ENCODE measurements around the gene CTRB2.

Gene CTRB2

DNA sequence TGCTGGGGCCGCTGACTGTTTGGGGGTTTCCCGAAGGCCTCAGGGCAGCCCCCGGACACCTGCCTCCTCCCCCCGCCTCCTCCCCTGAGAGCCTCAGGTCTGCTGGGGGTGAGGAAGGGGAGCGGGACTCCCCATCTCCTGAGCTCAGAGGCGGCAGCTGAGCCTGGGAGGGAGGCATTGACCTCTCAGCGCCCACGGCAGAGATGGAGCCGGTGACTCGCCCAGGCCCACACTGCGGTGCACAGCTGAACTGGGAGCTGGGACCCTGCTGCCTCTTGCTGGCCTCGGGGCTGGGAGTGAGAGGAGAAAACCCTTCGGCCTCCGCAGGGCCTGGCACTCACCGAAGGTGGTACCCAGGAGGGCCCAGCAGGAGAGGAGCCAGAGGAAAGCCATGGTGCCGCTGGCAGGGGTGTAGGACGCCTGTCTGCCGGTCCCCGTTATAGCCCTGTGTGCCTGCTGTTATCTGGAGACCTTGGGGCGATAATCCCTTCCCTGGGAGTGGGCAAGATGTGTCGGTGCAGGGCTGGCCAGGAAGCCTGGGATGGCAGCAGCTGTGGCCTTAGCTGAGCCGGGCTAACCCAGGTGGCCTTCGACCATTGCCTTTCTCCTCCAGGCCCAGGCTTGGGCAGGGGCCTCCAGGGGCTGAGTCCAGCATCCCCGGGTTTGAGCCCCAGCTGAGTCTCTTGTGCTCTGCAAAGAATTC lies at the start of gene CTRB2:
CTRB2 (minus strand) TSS at position 413 of the 703 bp plus-strand sequence; CDS start at position 393, 20 bp downstream.
- DNase-seq (ENCODE audit: low read depth): no peak
- TF ChIP-seq, protein P1, sequence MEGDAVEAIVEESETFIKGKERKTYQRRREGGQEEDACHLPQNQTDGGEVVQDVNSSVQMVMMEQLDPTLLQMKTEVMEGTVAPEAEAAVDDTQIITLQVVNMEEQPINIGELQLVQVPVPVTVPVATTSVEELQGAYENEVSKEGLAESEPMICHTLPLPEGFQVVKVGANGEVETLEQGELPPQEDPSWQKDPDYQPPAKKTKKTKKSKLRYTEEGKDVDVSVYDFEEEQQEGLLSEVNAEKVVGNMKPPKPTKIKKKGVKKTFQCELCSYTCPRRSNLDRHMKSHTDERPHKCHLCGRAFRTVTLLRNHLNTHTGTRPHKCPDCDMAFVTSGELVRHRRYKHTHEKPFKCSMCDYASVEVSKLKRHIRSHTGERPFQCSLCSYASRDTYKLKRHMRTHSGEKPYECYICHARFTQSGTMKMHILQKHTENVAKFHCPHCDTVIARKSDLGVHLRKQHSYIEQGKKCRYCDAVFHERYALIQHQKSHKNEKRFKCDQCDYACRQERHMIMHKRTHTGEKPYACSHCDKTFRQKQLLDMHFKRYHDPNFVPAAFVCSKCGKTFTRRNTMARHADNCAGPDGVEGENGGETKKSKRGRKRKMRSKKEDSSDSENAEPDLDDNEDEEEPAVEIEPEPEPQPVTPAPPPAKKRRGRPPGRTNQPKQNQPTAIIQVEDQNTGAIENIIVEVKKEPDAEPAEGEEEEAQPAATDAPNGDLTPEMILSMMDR (conservative IDR thresholded peaks at IDR 0.05; ENCODE audit: low read length): no peak
- H3K4me3 ChIP-seq (ENCODE audit: low read length): no peak within 1 kb of the TSS

DNA sequence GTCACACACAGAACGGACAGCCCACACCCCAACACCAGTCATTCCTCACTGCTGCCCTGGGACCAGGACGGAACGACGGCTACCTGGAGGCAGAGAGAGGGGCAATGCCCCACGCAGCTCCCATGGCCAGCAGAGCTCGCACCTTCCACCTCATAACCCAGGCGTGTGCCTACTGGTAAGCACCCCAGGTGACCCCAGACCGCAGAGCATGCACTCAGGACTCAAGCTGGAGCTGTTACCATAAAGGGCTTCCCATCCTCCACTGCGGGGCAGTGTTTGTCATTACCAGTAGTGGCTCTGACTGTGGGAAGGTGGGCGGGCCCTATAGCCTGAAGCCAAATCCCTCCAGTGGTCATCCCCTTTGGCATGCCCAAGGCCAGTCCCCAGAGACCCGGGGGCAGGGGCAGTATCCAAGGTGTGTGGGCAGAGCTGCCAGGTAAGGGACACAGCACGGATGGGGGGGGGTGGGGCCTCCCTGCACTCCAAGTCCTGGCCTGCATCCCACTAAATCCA lies 49.2 kb upstream of the CTRB2 start:
- TF ChIP-seq, protein P1 (conservative IDR thresholded peaks at IDR 0.05; ENCODE audit: low read length): no peak; the same call in 1 of the 2 replicates
- no peak overlapping the region for H3K4me3 ChIP-seq (ENCODE audit: low read length)
- no peak for DNase-seq (ENCODE audit: low read depth)

DNA sequence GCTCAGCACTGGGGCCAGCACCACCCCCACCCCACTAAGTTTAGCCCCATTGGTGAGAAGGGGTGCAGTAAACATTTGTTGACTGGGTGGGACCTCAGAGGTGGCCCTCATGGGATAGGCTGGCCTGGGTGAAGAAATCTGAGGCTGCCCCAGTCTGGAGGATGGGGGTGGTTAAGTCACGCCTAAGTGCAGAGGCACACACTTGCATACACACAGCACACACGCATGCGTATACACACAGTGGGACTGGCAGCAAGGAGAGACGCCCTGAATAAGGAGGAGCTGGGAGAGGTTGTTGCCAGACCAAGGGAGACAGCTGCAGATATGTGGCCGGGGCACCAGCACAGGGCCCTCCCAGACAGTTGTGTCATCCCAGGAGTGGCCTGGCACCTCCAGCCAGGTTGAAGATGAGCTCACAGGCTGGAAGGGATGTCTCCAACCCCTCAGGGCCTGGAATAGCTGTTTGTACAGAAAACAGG lies 47.4 kb upstream of the CTRB2 start:
- TF ChIP-seq, protein P1 (conservative IDR thresholded peaks at IDR 0.05; ENCODE audit: low read length): no peak
- peak; percentile 98 for DNase-seq (ENCODE audit: low read depth)
- H3K4me3 ChIP-seq (ENCODE audit: low read length): no peak overlapping the region; the same call in 1 of the 2 replicates

DNA sequence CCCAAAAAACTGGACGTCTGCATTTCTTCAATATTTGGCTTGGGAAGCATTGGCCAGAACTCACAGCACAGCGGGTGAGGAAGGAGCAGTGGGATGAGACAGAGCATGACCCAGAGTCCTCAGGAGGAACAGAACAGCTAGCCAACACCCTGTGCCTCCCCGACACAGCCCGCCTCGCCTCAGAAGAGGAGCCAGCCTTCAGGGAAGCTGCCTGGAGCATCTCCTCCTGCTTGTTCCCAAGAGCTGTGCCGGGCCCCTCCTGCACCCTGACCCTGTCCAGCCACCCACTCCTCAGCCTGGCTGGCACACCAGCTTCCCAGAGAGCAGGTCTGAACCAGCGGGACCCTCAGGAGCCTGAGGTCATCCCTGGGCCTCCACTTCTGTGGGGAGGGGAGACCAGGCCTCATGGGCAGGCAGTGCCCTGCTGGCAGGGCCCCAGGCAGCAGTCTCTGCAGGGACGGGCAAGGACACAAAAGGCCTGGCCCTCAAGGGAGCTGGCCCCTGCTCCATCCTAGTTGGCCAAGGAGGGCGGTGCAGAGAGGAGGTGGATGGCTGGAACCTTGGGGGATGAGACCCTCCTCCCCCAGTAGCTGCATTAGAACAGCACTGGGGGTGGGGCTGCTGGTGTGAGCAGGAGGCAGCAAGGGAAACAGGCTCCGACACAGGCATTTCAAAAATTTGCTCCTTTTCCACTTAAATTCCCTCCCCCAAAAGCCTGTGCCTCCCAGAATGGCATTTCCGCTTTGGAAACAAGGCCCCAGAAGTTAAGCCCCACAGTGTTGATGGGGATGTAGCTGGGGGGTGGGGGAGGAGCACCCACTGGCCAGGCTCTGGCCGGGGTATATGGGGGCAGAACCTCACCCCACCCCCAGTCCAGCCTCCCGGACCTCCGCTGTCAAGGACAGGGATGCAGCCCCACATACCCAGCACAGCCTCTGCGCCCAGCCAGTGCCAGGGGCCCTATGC lies 46.3 kb upstream of the CTRB2 start:
- peak overlapping the region; percentile 50 for H3K4me3 ChIP-seq (ENCODE audit: low read length)
- TF ChIP-seq, protein P1 (conservative IDR thresholded peaks at IDR 0.05; ENCODE audit: low read length): no peak
- peak; percentile 91 for DNase-seq (ENCODE audit: low read depth)

DNA sequence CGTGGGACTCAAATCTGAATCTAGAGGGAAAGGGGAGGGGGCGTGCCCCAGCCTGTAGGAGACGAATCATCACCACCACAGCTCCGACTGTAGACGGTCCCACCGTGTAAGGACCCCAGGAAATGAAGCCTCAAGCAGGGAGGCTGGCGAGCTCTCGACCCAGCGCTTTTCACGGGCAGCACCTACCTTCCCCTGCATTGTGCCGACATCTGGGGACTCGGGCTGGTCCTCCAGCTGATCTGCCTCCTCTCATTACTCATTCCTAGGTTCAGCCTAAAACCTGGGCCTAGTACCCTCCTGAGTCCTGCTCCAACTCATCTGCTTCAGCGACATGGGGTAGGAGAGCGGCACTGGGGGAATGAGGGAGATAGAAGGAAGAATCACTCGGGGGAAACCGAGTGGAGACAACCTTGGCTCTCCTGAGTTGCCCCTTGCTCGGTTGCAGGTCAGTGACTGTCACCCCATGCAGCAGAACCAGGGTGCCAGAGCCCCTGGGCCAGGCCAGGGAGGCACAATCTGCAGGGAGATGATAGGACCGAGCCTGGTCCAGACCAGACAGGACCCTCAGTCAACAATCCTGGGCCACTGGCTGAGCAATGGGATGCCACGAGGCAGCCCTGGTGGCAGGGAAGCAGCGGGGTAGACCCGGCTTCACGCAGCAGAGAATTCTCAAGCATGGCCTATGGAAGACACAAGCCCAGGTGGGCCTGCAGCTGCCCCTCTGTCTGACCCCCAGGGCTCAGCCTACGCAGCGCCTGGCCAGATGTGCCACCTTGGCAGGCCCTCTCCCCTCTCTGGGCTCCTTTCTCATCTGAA lies 45.3 kb upstream of the CTRB2 start:
- TF ChIP-seq, protein P1 (conservative IDR thresholded peaks at IDR 0.05; ENCODE audit: low read length): no peak
- peak overlapping the region; percentile 46 for H3K4me3 ChIP-seq (ENCODE audit: low read length)

DNA sequence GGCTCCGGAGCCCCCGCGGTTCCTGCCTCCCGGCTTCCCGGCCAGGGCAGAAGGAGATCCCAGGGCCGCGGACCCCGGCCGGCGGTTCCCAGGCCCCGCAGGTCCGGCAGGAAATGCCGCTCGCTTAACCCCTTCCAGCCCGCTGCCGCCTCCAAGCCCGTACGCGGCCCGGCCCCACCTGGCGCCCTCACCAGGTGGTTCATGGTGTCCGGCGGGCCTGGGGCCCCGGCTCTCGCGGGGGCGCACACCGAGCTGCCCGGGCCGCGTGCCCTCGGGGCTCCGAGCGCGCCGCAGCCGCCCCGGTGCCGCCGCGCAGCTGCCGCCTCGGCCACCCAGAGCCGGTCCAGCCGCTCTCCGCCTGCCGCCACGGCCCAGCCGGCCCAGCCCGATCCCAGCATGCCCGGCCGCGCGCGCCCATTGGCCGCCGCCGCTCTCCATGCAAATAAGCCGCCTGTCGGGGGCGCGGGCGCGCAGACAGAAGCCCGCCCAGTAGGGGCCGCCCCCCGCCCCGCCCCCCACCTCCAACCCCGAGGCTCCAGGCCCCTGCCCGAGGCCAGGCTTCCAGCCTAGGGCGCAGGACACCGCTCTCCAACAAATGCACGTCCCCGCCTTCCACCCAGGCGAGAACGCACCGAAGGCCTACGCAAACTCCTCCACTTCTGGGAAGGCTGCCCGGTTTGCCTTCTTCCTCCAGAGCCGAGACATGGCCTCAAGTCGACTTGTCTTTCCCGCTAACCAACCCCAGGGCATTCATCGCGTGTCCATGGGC lies 44.5 kb upstream of the CTRB2 start, which contains the start of gene BCAR1:
BCAR1 (minus strand) TSS at position 345 of the 769 bp plus-strand sequence; CDS start at position 203, 142 bp downstream.
- peak; percentile 92 for DNase-seq (ENCODE audit: low read depth)
- TF ChIP-seq, protein P1 (conservative IDR thresholded peaks at IDR 0.05; ENCODE audit: low read length): no peak
- peak within 1 kb of the TSS; percentile 87 for H3K4me3 ChIP-seq (ENCODE audit: low read length)

More for the DNA sequence above, 45.3 kb upstream of the CTRB2 start:
- no peak for DNase-seq (ENCODE audit: low read depth)

All from AG10803 (cell line).